ENCODE measurements around the gene MTFMT.
"Not testable (repeated sequence)": the region's sequence is repeated elsewhere in the genome, so short reads cannot be mapped to it uniquely, and the experiment has no call there.

The MTFMT gene

GRCh38 chr15:65034719-65035118 is 5.3 kb upstream of the MTFMT start:
- DNase-seq = no peak

- DNase-seq = peak; percentile 72
Measured at GRCh38 chr15:65033659-65034269, 4.3 kb upstream of the MTFMT start.

- DNase-seq = peak; percentile 81
Measured at GRCh38 chr15:65032801-65033537, 3.5 kb upstream of the MTFMT start.

- no peak for DNase-seq
Measured at GRCh38 chr15:65029736-65030208, 333 bp upstream of the MTFMT start.

GRCh38 chr15:65028338-65028737 is 1.1 kb downstream of the MTFMT start:
- DNase-seq = no peak

- no peak for DNase-seq
Measured at GRCh38 chr15:65027593-65027992, 1.8 kb downstream of the MTFMT start.

GRCh38 chr15:65026756-65027155 is 2.7 kb downstream of the MTFMT start:
- DNase-seq = no peak

GRCh38 chr15:65021488-65021887 is 8.0 kb downstream of the MTFMT start:
- DNase-seq = no peak

GRCh38 chr15:65020419-65020818 is 9.0 kb downstream of the MTFMT start:
- peak; percentile 10 for DNase-seq

GRCh38 chr15:65011198-65011597 is 18.2 kb downstream of the MTFMT start:
- not testable (repeated sequence) for DNase-seq

GRCh38 chr15:65008983-65009382 is 20.5 kb downstream of the MTFMT start:
- DNase-seq = no peak

- no peak for DNase-seq
Measured at GRCh38 chr15:65006876-65007275, 22.6 kb downstream of the MTFMT start.

- no peak for DNase-seq
Measured at GRCh38 chr15:65004993-65005392, 24.4 kb downstream of the MTFMT start.

- DNase-seq = no peak
Measured at GRCh38 chr15:64997745-64998375, 31.6 kb downstream of the MTFMT start.

GRCh38 chr15:64997066-64997465 is 32.4 kb downstream of the MTFMT start:
- no peak for DNase-seq

GRCh38 chr15:64993290-64993689 is 36.1 kb downstream of the MTFMT start:
- no peak for DNase-seq

GRCh38 chr15:64991536-64992135 is 37.8 kb downstream of the MTFMT start:
- no peak for DNase-seq

- no peak for DNase-seq
Measured at GRCh38 chr15:64990168-64990470, 39.3 kb downstream of the MTFMT start.

- DNase-seq = peak; percentile 89
Measured at GRCh38 chr15:64989416-64990167, 39.8 kb downstream of the MTFMT start, which contains the start of gene SPG21. TSS of gene SPG21 (minus strand) at chr15:64989914. CDS start at chr15:64983569, 6,345 bp downstream.

GRCh38 chr15:64987136-64987535 is 42.3 kb downstream of the MTFMT start:
- no peak for DNase-seq

- DNase-seq = peak; percentile 69
Measured at GRCh38 chr15:64985366-64986033, 43.9 kb downstream of the MTFMT start.

GRCh38 chr15:64982472-64982871 is 47.0 kb downstream of the MTFMT start:
- peak; percentile 26 for DNase-seq
